Natural killer cell (primary cell): Measurements from ENCODE around the gene MFSD1. TPM values are rescaled to one million over a fixed set of nuclear protein-coding genes. Genes with fewer than 3 reads are reported as not detected.
A peak's percentile ranks its signal among the peaks of the same experiment; 100 is the strongest.

Experiments used
- ATAC-seq, 3 donors: fragments of 150-1000 bp in 2 of 3; fragments of 200-7000 bp in 1 of 3; cut with Tn5 transposase; 1 replicate in 1 of 3; 2 replicates in 2 of 3; pipeline ENCODE4 v1.10.0; 2021; ENCODE audit warnings: mild to moderate bottlenecking in 2 of 3, moderate library complexity in 2 of 3
- DNase-seq, 2 donors: peaks; one replicate each; pipeline versions ENCODE4 v3.0.0 to v3.0.0-alpha.2; 2013 to 2021; ENCODE audit warnings: mixed read lengths in 1 of 2
- H3K27ac ChIP-seq: one replicate; pipeline ENCODE4 v1.5.1; 2013; ENCODE audit warnings: mild to moderate bottlenecking, low read length
- H3K27me3 ChIP-seq: one replicate; pipeline ENCODE4 v1.6.1; 2013; ENCODE audit warnings: low read length; ENCODE audit not compliant: control insufficient read depth, insufficient read depth
- H3K36me3 ChIP-seq: one replicate; pipeline ENCODE4 v1.6.1; 2013; ENCODE audit warnings: low read length; ENCODE audit not compliant: control insufficient read depth, insufficient read depth
- H3K4me1 ChIP-seq: one replicate; pipeline ENCODE4 v1.6.1; 2013; ENCODE audit warnings: low read length; ENCODE audit not compliant: control insufficient read depth, insufficient read depth
- H3K4me3 ChIP-seq: one replicate; pipeline ENCODE4 v1.5.1; 2013; ENCODE audit warnings: low read length
- H3K9me3 ChIP-seq: one replicate; pipeline ENCODE4 v1.6.1; 2013; ENCODE audit warnings: low read length; ENCODE audit not compliant: control insufficient read depth, insufficient read depth
- H3K27ac Mint-ChIP-seq, 2 donors: one replicate each; pipeline ENCODE4 v1.8.0; 2022; ENCODE audit warnings: mild to moderate bottlenecking in 2 of 2, mixed read lengths in 2 of 2, moderate library complexity in 1 of 2
- H3K27me3 Mint-ChIP-seq, 2 donors: one replicate each; pipeline ENCODE4 v1.8.0; 2022; ENCODE audit warnings: low read depth in 2 of 2, mixed read lengths in 2 of 2
- H3K36me3 Mint-ChIP-seq: one replicate; pipeline ENCODE4 v1.8.0; 2022; ENCODE audit warnings: mixed read lengths
- H3K4me1 Mint-ChIP-seq, 2 donors: one replicate each; pipeline ENCODE4 v1.8.0; 2022; ENCODE audit warnings: mixed read lengths in 2 of 2
- H3K4me3 Mint-ChIP-seq: one replicate; pipeline ENCODE4 v1.8.0; 2022; ENCODE audit warnings: mild to moderate bottlenecking, moderate library complexity, mixed read lengths
- H3K9me3 Mint-ChIP-seq, 2 donors: one replicate each; pipeline ENCODE4 v1.8.0; 2022; ENCODE audit warnings: mixed read lengths in 2 of 2
- CTCF ChIP-seq: fragments of 200-600 bp; IDR thresholded peaks from one replicate; pipeline ENCODE4 v1.8.0; 2022; ENCODE audit warnings: antibody characterized with exemption
- WGBS: methylation state at CpG from one replicate; pipeline ENCODE4 v1.1.7; 2013; ENCODE audit warnings: missing lambda C conversion rate; ENCODE audit not compliant: insufficient coverage; 5-methylcytosine and 5-hydroxymethylcytosine counted together
- intact Hi-C: fragments of 100-400 bp; cut with micrococcal nuclease; formaldehyde crosslinking; loops from one replicate; pipeline ENCODE4 v1.14.2; 2022
- total RNA-seq, 4 donors: library from RNA; stranded (reverse); fragments of 120-200 nt in 1 of 4; gene quantifications; one replicate each; pipeline versions ENCODE4 v1.2.3 to v1.2.4, GENCODE V29; 2013 to 2022

Gene MFSD1
- total RNA-seq, 3 donors from 2014 or later (not counting 1 experiment from before 2014, with no cell fraction given), result 27.3 to 37.3 (median 33.6) TPM

DNA sequence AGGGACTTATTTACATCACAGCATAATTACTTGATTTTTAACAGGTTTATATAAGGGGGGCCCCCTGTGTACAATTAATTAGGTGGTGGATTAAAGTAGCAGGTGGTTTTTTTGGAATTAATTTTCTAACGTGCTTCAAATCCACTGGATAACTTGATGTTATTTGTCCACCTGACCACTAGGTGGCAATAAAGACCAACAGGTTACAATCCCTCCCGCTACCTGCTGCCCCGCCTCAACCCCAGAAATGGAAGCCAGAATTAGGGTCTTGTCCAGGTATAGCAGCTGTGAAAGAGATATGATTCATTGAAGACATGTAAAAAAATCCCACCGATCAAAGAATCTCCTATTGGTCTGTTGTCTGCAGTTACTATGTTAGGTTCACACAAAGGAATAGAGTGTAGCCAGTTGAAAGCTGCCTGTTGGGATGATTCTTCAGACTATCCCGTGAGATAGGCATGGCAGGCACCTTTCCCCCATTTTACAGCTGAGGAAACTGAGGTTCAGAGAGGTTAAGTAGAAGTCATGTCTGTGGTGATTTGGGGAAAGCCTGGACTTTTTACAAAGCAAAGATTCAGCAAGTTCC, 44.0 kb downstream of the MFSD1 start:
- peak in 1 of 3 donors; percentile 52 for ATAC-seq

DNA sequence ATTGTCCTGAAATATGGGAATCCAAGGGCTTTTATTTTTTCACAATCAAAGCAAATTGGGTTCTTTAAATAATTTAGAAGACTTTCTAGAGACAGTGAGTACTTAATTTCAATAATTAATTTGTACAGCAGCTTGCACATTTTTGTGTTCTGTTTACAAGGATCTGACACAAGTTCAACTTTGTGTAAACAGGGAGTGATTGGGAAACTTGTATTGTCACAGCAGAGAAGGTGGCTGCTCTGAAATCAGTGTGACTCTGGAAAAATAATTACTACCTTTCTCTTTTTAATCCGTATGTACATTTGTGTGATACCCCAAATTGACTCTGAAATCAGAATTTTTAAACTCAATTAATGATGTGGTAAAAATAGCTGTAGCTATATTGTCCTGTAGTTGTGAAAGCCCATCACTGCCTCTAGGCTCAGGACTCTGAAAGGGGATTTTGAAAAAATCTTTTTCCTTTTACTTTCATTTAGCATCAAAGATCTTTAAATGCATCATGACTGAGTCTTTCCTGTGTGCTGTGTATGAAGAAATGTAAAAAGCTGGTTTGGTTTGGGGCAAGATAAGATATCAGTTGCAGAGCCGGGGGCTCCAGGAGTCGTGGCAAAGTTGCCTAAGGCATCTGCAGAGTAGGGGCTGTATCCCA, 45.1 kb downstream of the MFSD1 start:
- DNase-seq, result no peak
- Histone ChIP-seq H3K4me3 (no peak overlapping the region), H3K27ac (no peak overlapping the region), H3K36me3 (no peaks in the 10 kb centered on the region), H3K9me3 (no peaks in the 10 kb centered on the region), H3K4me1 (no peaks in the 10 kb centered on the region), H3K27me3 (peaks cover 2% of the 10 kb centered on the region)
- 47% methylated on average over 2 of the region's 3 CpGs for whole genome bisulfite sequencing
- Mint-ChIP-seq H3K27me3 (peaks cover 0 to 3% of the 10 kb centered on the region in 2 donors), H3K27ac (no peak overlapping the region), H3K36me3 (no peaks in the 10 kb centered on the region), H3K9me3 (no peaks in the 10 kb centered on the region), H3K4me3 (no peak overlapping the region), H3K4me1 (peaks cover 0 to 7% of the 10 kb centered on the region in 2 donors)
- intact Hi-C loops, result no loop called here
- peak in 1 of 3 donors; percentile 30 for ATAC-seq
- TF ChIP-seq CTCF, result no peak

More for the DNA sequence above, 44.0 kb downstream of the MFSD1 start:
- DNase-seq, result peak in 1 of 2 donors; percentile 65
- peaks cover 0 to 7% of the 10 kb centered on the region in 2 donors for H3K4me1 Mint-ChIP-seq
- H3K4me1 ChIP-seq, result no peaks in the 10 kb centered on the region
- no peak overlapping the region for H3K4me3 ChIP-seq
- peak; percentile 65 for TF ChIP-seq CTCF
- no peaks in the 10 kb centered on the region for H3K9me3 ChIP-seq
- H3K4me3 Mint-ChIP-seq, result no peak overlapping the region
- no peak overlapping the region for H3K27ac Mint-ChIP-seq
- no peaks in the 10 kb centered on the region for H3K36me3 Mint-ChIP-seq
- H3K27ac ChIP-seq, result no peak overlapping the region
- H3K9me3 Mint-ChIP-seq, result no peaks in the 10 kb centered on the region
- H3K36me3 ChIP-seq, result no peaks in the 10 kb centered on the region
- intact Hi-C loops, result no loop called here
- 31% methylated on average over 4 of the region's 5 CpGs for WGBS
- peaks cover 0 to under 1% of the 10 kb centered on the region in 2 donors for H3K27me3 Mint-ChIP-seq
- H3K27me3 ChIP-seq, result peaks cover 2% of the 10 kb centered on the region

GRCh38 chr3:158847452-158847821, 45.6 kb downstream of the MFSD1 start:
- H3K4me3 Mint-ChIP-seq, result no peak overlapping the region

More at GRCh38 chr3:158847452-158847821, 45.6 kb downstream of the MFSD1 start:
- DNase-seq (no peak), ATAC-seq (no peak)
- Mint-ChIP-seq H3K9me3 (no peaks in the 10 kb centered on the region), H3K27ac (no peak overlapping the region), H3K27me3 (peaks cover 0 to 3% of the 10 kb centered on the region in 2 donors), H3K4me1 (peaks cover 0 to 7% of the 10 kb centered on the region in 2 donors), H3K36me3 (no peaks in the 10 kb centered on the region)
- H3K27ac ChIP-seq, result no peak overlapping the region
- H3K9me3 ChIP-seq, result no peaks in the 10 kb centered on the region
- H3K4me1 ChIP-seq, result no peaks in the 10 kb centered on the region
- TF ChIP-seq CTCF, result no peak
- WGBS, result 88% methylated on average over 4 of the region's 4 CpGs
- no peaks in the 10 kb centered on the region for H3K36me3 ChIP-seq
- H3K4me3 ChIP-seq, result no peak overlapping the region
- intact Hi-C loops, result no loop called here
- H3K27me3 ChIP-seq, result peaks cover 2% of the 10 kb centered on the region
